ENCODE measurements around the gene NHS. TPM values are rescaled to one million over a fixed set of nuclear protein-coding genes. Genes with fewer than 3 reads are reported as not detected.

NHS gene
- total and polyA plus RNA-seq, 11 donors, result 0.22 to 3.4 (median 1.1) TPM

DNA sequence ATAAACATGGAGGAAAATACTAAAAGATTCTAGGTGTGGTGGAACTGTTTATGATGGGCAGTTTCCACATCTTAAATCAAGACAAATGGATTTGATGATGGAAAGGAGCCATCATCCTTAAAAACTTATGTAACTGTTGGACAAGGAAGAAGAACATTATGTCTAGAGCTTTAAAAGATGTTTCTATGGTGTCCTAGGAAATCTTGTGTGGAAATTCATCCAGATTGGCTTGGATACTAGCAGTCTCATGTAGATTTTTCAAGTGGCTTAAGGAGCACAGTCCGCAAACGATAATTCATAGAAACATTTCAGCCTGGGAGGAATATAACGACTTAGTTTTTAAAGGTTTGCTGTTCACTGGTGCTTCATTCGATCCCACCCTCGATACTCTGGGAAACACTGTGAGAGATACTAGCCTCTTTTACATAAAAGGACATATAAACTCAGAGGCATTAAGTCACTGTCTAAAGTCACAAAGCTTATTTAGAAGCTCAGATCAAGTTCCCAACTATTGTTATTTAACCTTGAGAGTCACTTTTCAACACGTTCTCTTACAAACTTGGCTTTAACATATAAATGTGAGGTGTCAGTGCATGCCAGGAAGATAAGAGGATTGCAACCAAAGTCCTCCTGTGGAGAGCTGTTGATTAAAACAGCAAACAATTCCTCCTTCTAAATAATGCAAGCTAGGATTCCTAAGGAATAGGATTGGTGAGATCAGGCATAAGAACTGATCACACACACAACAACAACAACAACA, 226.6 kb downstream of the NHS start:
- intact Hi-C loops (cut with DNase I), result loop anchor here in 1 of 10 donors (5.0 kb wide), 1 partner anchor 86 kb away; no protein-coding TSS in a partner anchor
- ATAC-seq (no peak), DNase-seq (no peak)
- H3K4me3 ChIP-seq, result no peak overlapping the region
- no peak overlapping the region for H3K27ac ChIP-seq
- no peaks in the 10 kb centered on the region for H3K36me3 ChIP-seq
- WGBS, 4 donors, result 37 to 43% (median 42%) methylated on average over 6 of the region's 6 CpGs
- no peak for TF ChIP-seq POLR2A (IDR thresholded peaks at IDR 0.05)
- TF ChIP-seq, protein P1, sequence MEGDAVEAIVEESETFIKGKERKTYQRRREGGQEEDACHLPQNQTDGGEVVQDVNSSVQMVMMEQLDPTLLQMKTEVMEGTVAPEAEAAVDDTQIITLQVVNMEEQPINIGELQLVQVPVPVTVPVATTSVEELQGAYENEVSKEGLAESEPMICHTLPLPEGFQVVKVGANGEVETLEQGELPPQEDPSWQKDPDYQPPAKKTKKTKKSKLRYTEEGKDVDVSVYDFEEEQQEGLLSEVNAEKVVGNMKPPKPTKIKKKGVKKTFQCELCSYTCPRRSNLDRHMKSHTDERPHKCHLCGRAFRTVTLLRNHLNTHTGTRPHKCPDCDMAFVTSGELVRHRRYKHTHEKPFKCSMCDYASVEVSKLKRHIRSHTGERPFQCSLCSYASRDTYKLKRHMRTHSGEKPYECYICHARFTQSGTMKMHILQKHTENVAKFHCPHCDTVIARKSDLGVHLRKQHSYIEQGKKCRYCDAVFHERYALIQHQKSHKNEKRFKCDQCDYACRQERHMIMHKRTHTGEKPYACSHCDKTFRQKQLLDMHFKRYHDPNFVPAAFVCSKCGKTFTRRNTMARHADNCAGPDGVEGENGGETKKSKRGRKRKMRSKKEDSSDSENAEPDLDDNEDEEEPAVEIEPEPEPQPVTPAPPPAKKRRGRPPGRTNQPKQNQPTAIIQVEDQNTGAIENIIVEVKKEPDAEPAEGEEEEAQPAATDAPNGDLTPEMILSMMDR (IDR thresholded peaks at IDR 0.05), result no peak
- H3K27me3 ChIP-seq, result peaks cover 0 to 7% (median 0%) of the 10 kb centered on the region in 9 donors
- no peaks in the 10 kb centered on the region for H3K9me3 ChIP-seq
- H3K4me1 ChIP-seq, result peaks cover 0 to 22% (median 7%) of the 10 kb centered on the region in 12 donors

DNA sequence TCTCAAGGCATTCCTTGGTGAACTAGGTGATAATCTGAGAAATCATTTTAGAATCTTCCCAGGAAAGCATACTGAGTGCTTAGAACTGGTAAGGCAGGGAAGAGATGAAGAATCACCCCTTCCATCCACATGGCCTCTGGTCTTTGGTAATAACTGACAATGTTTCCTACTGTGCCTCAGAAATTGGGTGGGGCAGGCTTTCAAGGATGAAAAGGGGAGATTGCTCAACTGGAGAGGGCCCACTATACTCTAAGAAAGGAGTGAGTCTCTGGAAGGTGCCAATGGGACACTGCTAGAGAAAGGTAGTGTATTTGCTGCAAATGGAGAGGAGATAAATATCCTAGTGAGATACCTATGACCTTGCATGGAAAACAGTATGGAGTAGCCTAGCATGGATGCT, 227.2 kb downstream of the NHS start:
- peaks cover 0 to 22% (median 7%) of the 10 kb centered on the region in 12 donors for H3K4me1 ChIP-seq
- intact Hi-C loops (cut with DNase I), result loop anchor here in 1 of 10 donors (5.0 kb wide), 1 partner anchor 85 kb away; no protein-coding TSS in a partner anchor
- H3K27ac ChIP-seq, result no peak overlapping the region

DNA sequence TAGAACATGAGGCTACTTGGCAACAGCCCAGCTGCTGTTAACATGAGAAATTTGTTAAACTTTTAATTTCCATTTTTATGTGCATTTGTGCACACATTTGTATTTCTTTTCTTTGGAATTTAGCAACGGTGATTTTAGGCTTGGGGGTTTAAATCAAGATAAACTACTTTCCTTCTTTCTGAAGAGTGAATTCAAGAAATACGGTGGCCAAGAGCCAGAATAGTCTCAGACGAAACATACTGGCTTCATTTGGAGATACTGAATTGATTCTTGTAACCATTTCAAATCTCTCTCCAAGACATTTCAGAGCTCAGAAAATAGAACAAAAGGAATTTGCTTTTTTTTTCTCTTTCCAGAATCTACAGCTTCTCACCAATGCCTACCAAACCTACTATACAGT, 228.2 kb downstream of the NHS start:
- Histone ChIP-seq H3K27me3 (peaks cover 0 to 7% (median 0%) of the 10 kb centered on the region in 9 donors), H3K36me3 (no peaks in the 10 kb centered on the region), H3K9me3 (no peaks in the 10 kb centered on the region), H3K27ac (no peak overlapping the region), H3K4me1 (peaks cover 0 to 13% (median 2%) of the 10 kb centered on the region in 12 donors), H3K4me3 (no peak overlapping the region)
- ATAC-seq (no peak), DNase-seq (no peak)
- intact Hi-C loops (cut with DNase I), result loop anchor here in 1 of 10 donors (5.0 kb wide), 1 partner anchor 84 kb away; no protein-coding TSS in a partner anchor
- 59 to 73% (median 67%) methylated on average over 3 of the region's 3 CpGs for WGBS, 4 donors
- TF ChIP-seq, protein P1 (IDR thresholded peaks at IDR 0.05), result no peak
- no peak for TF ChIP-seq POLR2A (IDR thresholded peaks at IDR 0.05)

More for the DNA sequence above, 227.2 kb downstream of the NHS start:
- TF ChIP-seq, protein P1 (IDR thresholded peaks at IDR 0.05), result no peak
- no peak for TF ChIP-seq POLR2A (IDR thresholded peaks at IDR 0.05)
- DNase-seq (no peak), ATAC-seq (no peak)
- no peaks in the 10 kb centered on the region for H3K9me3 ChIP-seq
- no peak overlapping the region for H3K4me3 ChIP-seq
- no peaks in the 10 kb centered on the region for H3K36me3 ChIP-seq
- H3K27me3 ChIP-seq, result peaks cover 0 to 7% (median 0%) of the 10 kb centered on the region in 9 donors

DNA sequence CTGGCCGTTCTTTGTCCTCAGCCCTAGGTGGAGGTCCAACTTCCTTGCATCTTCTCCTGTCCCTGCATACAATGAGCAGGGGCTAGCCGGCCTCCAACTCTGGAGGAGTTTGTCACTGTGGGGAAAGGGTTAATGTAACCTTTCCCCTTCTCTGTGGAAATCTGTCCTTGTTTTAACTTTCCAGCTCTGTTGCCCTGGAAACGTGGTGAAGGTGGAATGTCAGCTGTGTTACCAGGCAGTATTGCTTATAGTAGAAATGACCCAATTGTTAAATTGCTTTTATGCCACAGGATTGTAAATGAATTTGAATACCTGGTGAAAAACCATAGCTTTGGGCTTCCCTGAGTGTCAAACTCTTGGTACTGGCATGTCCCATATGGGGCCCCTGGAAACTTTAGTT, 230.7 kb downstream of the NHS start:
- intact Hi-C loops (cut with DNase I), result no loop called here
- peaks cover 0 to 8% (median 0%) of the 10 kb centered on the region in 12 donors for H3K4me1 ChIP-seq
- no peak overlapping the region for H3K27ac ChIP-seq
- TF ChIP-seq, protein P1 (IDR thresholded peaks at IDR 0.05), result no peak
- TF ChIP-seq POLR2A (IDR thresholded peaks at IDR 0.05), result no peak
- DNase-seq (no peak), ATAC-seq (no peak)
- H3K9me3 ChIP-seq, result no peaks in the 10 kb centered on the region
- WGBS, 4 donors, result 70 to 80% (median 78%) methylated on average over 3 of the region's 3 CpGs
- no peaks in the 10 kb centered on the region for H3K36me3 ChIP-seq
- no peak overlapping the region for H3K4me3 ChIP-seq
- H3K27me3 ChIP-seq, result peaks cover 0 to 3% (median 0%) of the 10 kb centered on the region in 9 donors
